Measurements from ENCODE around the gene FGA. TPM values are rescaled to one million over a fixed set of nuclear protein-coding genes. Genes with fewer than 3 reads are reported as not detected.

The FGA gene
- polyA plus RNA-seq, 1 of the 3 experiments (the other 2 are of a cell fraction) = not detected

- no peaks in the 10 kb centered on the region for H3K4me1 ChIP-seq (ENCODE audit: control insufficient read depth in 1 of 2, insufficient read depth in 2 of 2, low read depth in 1 of 2, low read length in 1 of 2)
- no peak overlapping the region for H3K27ac ChIP-seq (ENCODE audit: low read depth in 2 of 2, low read length in 1 of 2)
- H3K9me2 ChIP-seq = no peaks in the 10 kb centered on the region
- H3K27me3 ChIP-seq (ENCODE audit: insufficient read depth) = peaks cover 5% of the 10 kb centered on the region; the same call in 1 of the 2 replicates
- CTCF ChIA-PET = interaction anchor here (0.9 to 4.1 kb wide), 3 partner anchors 9 to 63 kb away, joined by 3 to 51 read pairs (median 31); no protein-coding TSS in a partner anchor
- H2AFZ ChIP-seq (ENCODE audit: low read depth) = no peak overlapping the region
- WGBS (ENCODE audit: low lambda C conversion rate) = 7% methylated on average over 4 of the region's 4 CpGs
- H3K9ac ChIP-seq = no peak overlapping the region
- H3K9me3 ChIP-seq = no peaks in the 10 kb centered on the region
- no peak for DNase-seq
- no peak overlapping the region for H3K4me3 ChIP-seq (ENCODE audit: low read depth in 2 of 2, low read length in 1 of 2)
- H3K79me2 ChIP-seq (ENCODE audit: insufficient read depth) = no peaks in the 10 kb centered on the region
- no peak for TF ChIP-seq GABPA (IDR thresholded peaks at IDR 0.05; ENCODE audit: low read depth)
- no peak for TF ChIP-seq CTCF (IDR thresholded peaks at IDR 0.05)
- no peak for TF ChIP-seq MXI1 (IDR thresholded peaks at IDR 0.05; ENCODE audit: low read depth, low read length)
- no peak for TF ChIP-seq TEAD4 (IDR thresholded peaks at IDR 0.05; ENCODE audit: borderline replicate concordance, insufficient read depth)
- no peak for TF ChIP-seq ELF1 (IDR thresholded peaks at IDR 0.05)
- no peak for TF ChIP-seq FOXM1 (IDR thresholded peaks at IDR 0.05; ENCODE audit: low read depth)
- no peak for TF ChIP-seq GATA2 (CRISPR knock-in tag; IDR thresholded peaks at IDR 0.05)
- TF ChIP-seq FOSL2 (IDR thresholded peaks at IDR 0.05; ENCODE audit: borderline replicate concordance, low read depth) = no peak
- no peak for TF ChIP-seq SMC3 (IDR thresholded peaks at IDR 0.05; ENCODE audit: low read depth, low read length)
- no peak for TF ChIP-seq NFIC (IDR thresholded peaks at IDR 0.05; ENCODE audit: borderline replicate concordance)
- TF ChIP-seq TAF1 (IDR thresholded peaks at IDR 0.05; ENCODE audit: borderline replicate concordance, low read depth, low read length) = no peak
- TF ChIP-seq USF2 (IDR thresholded peaks at IDR 0.05; ENCODE audit: borderline replicate concordance, low read depth, low read length) = no peak
- no peak for TF ChIP-seq RAD21 (IDR thresholded peaks at IDR 0.05; ENCODE audit: low read length)
- TF ChIP-seq FOXJ3 (CRISPR knock-in tag; IDR thresholded peaks at IDR 0.05) = no peak
- no peak for TF ChIP-seq PBX3 (IDR thresholded peaks at IDR 0.05)
- no peaks in the 10 kb centered on the region for H4K20me1 ChIP-seq (ENCODE audit: insufficient read depth)
- H3K36me3 ChIP-seq (replicated peaks in 1 of 2; ENCODE audit: control insufficient read depth in 1 of 2, insufficient read depth in 2 of 2, low read length in 1 of 2) = no peaks in the 10 kb centered on the region
- POLR2A ChIA-PET = no interaction called here
- no peaks in the 10 kb centered on the region for H3F3A ChIP-seq (replicated peaks; ENCODE audit: insufficient read depth)
- no peak overlapping the region for H3K4me2 ChIP-seq
Observed at GRCh38 chr4:154560824-154561231, 29.7 kb downstream of the FGA start.

- no peak overlapping the region for H3K4me2 ChIP-seq
- DNase-seq = no peak
- no peak overlapping the region for H2AFZ ChIP-seq (ENCODE audit: low read depth)
- no peaks in the 10 kb centered on the region for H3K36me3 ChIP-seq (replicated peaks in 1 of 2; ENCODE audit: control insufficient read depth in 1 of 2, insufficient read depth in 2 of 2, low read length in 1 of 2)
- no peaks in the 10 kb centered on the region for H3K9me2 ChIP-seq
- ChIA-PET POLR2A (no interaction called here), CTCF (interaction anchor here (0.7 to 4.1 kb wide), 9 partner anchors 9 to 64 kb away, joined by 3 to 51 read pairs (median 13); partner anchors contain the start of genes FGG and PLRG1)
- no peak overlapping the region for H3K9ac ChIP-seq
- H3K79me2 ChIP-seq (ENCODE audit: insufficient read depth) = no peaks in the 10 kb centered on the region
- H4K20me1 ChIP-seq (ENCODE audit: insufficient read depth) = no peaks in the 10 kb centered on the region
- H3K4me3 ChIP-seq (ENCODE audit: low read depth in 2 of 2, low read length in 1 of 2) = no peak overlapping the region
- WGBS (ENCODE audit: low lambda C conversion rate) = 6% methylated on average over 1 of the region's 1 CpG
- H3K27me3 ChIP-seq (ENCODE audit: insufficient read depth) = peaks cover 5% of the 10 kb centered on the region; the same call in 1 of the 2 replicates
- H3K4me1 ChIP-seq (ENCODE audit: control insufficient read depth in 1 of 2, insufficient read depth in 2 of 2, low read depth in 1 of 2, low read length in 1 of 2) = no peaks in the 10 kb centered on the region
- no peak overlapping the region for H3K27ac ChIP-seq (ENCODE audit: low read depth in 2 of 2, low read length in 1 of 2)
- H3K9me3 ChIP-seq = no peaks in the 10 kb centered on the region
- H3F3A ChIP-seq (replicated peaks; ENCODE audit: insufficient read depth) = no peaks in the 10 kb centered on the region
- TF ChIP-seq SIN3A (IDR thresholded peaks at IDR 0.05; ENCODE audit: borderline replicate concordance, low read depth, low read length) (no peak), TAF1 (IDR thresholded peaks at IDR 0.05; ENCODE audit: borderline replicate concordance, low read depth, low read length) (no peak), ZBTB33 (IDR thresholded peaks at IDR 0.05; ENCODE audit: borderline replicate concordance, low read depth) (no peak), REST (IDR thresholded peaks at IDR 0.05; ENCODE audit: low read depth, low read length) (no peak), GATA2 (CRISPR knock-in tag; IDR thresholded peaks at IDR 0.05) (no peak), TEAD4 (IDR thresholded peaks at IDR 0.05; ENCODE audit: borderline replicate concordance, insufficient read depth) (no peak), JUND (IDR thresholded peaks at IDR 0.05) (no peak)
Observed at GRCh38 chr4:154560419-154560801, 30.1 kb downstream of the FGA start.
